Left ventricle myocardium inferior (tissue), 1 donor: ENCODE data around the gene GTF2F2. TPM values are rescaled to one million over a fixed set of nuclear protein-coding genes. Genes with fewer than 3 reads are reported as not detected.

ENCODE experiments used
- DNase-seq: peaks from one replicate; pipeline ENCODE4 v3.0.0-alpha.2; 2020
- H3K27ac ChIP-seq: fragments of 200-600 bp; replicated peaks from 2 replicates; pipeline ENCODE4 v1.8.0; 2021
- H3K27me3 ChIP-seq: fragments of 200-600 bp; 2 replicates; pipeline ENCODE4 v1.8.0; 2021; ENCODE audit warnings: low read depth
- H3K36me3 ChIP-seq: fragments of 200-600 bp; 2 replicates; pipeline ENCODE4 v1.8.0; 2021
- H3K4me1 ChIP-seq: fragments of 200-600 bp; 2 replicates; pipeline ENCODE4 v1.8.0; 2021
- H3K4me3 ChIP-seq: fragments of 200-600 bp; 2 replicates; pipeline ENCODE4 v1.8.0; 2021; ENCODE audit warnings: mild to moderate bottlenecking, moderate library complexity
- H3K9me3 ChIP-seq: fragments of 200-600 bp; replicated peaks from 2 replicates; pipeline ENCODE4 v1.8.0; 2021
- intact Hi-C: fragments of 100-400 bp; cut with micrococcal nuclease; formaldehyde crosslinking; loops from one replicate; pipeline ENCODE4 v1.11.0; 2022
- total RNA-seq: library from RNA; stranded (reverse); fragmentation: NEBNext Ultra II Directional; extraction: Animal tissue kit (Norgen Biotek cat#: 25700); gene quantifications from one replicate; pipeline ENCODE4 v1.2.1, GENCODE V29; 2021
- TF ChIP-seq, protein P1 (sequence below): fragments of 200-600 bp; IDR thresholded peaks from 2 replicates; pipeline ENCODE4 v1.8.0; 2021; ENCODE audit warnings: antibody characterized with exemption, mild to moderate bottlenecking, borderline replicate concordance
- donor health status: DM: no; HTN: yes; CAD: no; lungs with severe emphysema.

GTF2F2 gene
- total RNA-seq, 1 donor from 2014 or later, result 23.1 TPM

DNA sequence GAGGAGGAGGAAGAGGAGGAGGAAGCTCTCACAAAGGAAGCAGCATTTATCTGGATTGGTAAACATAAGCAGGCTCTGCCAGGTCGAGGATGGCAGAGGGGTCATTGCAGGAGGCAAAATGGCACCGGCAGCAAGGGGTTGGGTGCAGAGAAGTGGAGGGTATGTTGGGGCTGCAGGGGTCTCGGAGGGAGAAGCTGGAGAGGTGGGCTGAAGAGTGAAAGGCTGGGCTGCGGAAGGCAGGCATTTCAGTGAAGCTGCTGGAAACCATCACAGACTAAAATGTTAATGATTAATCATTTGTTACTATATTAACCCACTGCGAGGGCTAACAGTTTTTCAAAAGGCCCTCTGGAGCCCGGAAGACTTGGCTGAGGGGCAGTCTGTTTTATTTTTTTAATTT lies 196.0 kb downstream of the GTF2F2 start:
- Histone ChIP-seq H3K27me3 (no peaks in the 10 kb centered on the region), H3K4me1 (peaks cover 14% of the 10 kb centered on the region), H3K4me3 (no peak overlapping the region), H3K9me3 (no peaks in the 10 kb centered on the region), H3K27ac (no peak overlapping the region), H3K36me3 (no peaks in the 10 kb centered on the region)
- TF ChIP-seq, protein P1, sequence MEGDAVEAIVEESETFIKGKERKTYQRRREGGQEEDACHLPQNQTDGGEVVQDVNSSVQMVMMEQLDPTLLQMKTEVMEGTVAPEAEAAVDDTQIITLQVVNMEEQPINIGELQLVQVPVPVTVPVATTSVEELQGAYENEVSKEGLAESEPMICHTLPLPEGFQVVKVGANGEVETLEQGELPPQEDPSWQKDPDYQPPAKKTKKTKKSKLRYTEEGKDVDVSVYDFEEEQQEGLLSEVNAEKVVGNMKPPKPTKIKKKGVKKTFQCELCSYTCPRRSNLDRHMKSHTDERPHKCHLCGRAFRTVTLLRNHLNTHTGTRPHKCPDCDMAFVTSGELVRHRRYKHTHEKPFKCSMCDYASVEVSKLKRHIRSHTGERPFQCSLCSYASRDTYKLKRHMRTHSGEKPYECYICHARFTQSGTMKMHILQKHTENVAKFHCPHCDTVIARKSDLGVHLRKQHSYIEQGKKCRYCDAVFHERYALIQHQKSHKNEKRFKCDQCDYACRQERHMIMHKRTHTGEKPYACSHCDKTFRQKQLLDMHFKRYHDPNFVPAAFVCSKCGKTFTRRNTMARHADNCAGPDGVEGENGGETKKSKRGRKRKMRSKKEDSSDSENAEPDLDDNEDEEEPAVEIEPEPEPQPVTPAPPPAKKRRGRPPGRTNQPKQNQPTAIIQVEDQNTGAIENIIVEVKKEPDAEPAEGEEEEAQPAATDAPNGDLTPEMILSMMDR, result no peak
- DNase-seq, result no peak
- intact Hi-C loops, result no loop called here

GRCh38 chr13:45316996-45317395 lies 196.7 kb downstream of the GTF2F2 start:
- Histone ChIP-seq H3K36me3 (no peaks in the 10 kb centered on the region), H3K4me3 (no peak overlapping the region), H3K27ac (no peak overlapping the region), H3K27me3 (no peaks in the 10 kb centered on the region), H3K9me3 (no peaks in the 10 kb centered on the region), H3K4me1 (peaks cover 8% of the 10 kb centered on the region)
- DNase-seq, result no peak
- intact Hi-C loops, result no loop called here
- TF ChIP-seq, protein P1, result no peak

DNA sequence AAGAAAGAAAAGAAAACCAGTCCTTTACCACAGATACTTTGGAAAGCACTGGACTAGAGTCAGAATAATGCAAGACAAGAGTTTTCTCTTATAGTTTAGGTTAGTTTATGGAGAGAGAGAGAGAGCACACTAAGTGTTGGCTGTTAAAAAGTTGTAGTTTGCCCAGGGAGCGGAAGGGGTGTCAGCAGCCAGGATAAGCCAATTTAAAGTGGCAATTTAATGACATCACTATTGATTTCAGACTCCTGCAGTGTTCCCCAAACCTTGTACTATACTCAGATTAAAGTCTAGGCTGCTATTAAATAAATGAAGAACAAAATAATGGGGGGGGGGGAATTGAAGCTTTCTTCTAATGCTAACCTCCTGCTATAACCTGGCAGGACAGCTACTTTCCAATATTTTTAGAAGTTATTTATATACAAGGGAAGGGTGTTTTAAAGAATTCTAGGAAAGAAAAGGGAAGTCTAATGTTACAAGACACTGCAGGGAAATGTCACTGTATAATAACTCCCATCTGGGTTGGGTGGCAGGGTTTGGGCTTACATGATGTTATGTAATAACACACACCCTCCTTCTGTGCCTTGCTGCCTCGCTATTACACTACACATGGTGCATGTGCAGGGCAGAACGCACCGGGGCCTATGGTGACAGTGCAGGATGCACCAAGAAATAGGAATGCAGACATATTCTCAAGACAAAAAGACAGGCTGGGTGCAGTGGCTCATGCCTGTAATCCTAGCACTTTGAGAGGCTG lies 200.7 kb downstream of the GTF2F2 start:
- Histone ChIP-seq H3K27me3 (no peaks in the 10 kb centered on the region), H3K9me3 (no peaks in the 10 kb centered on the region), H3K4me3 (no peak overlapping the region), H3K4me1 (peaks cover 21% of the 10 kb centered on the region), H3K27ac (no peak overlapping the region), H3K36me3 (no peaks in the 10 kb centered on the region)
- TF ChIP-seq, protein P1, result no peak
- intact Hi-C loops, result no loop called here
- no peak for DNase-seq

GRCh38 chr13:45325806-45326205 lies 205.5 kb downstream of the GTF2F2 start:
- peak; percentile 65 for DNase-seq
- Histone ChIP-seq H3K36me3 (no peaks in the 10 kb centered on the region), H3K27ac (peak overlapping the region; percentile 85), H3K4me1 (peaks cover 62% of the 10 kb centered on the region), H3K4me3 (no peak overlapping the region), H3K27me3 (no peaks in the 10 kb centered on the region), H3K9me3 (no peaks in the 10 kb centered on the region)
- TF ChIP-seq, protein P1, result no peak
- intact Hi-C loops, result no loop called here

DNA sequence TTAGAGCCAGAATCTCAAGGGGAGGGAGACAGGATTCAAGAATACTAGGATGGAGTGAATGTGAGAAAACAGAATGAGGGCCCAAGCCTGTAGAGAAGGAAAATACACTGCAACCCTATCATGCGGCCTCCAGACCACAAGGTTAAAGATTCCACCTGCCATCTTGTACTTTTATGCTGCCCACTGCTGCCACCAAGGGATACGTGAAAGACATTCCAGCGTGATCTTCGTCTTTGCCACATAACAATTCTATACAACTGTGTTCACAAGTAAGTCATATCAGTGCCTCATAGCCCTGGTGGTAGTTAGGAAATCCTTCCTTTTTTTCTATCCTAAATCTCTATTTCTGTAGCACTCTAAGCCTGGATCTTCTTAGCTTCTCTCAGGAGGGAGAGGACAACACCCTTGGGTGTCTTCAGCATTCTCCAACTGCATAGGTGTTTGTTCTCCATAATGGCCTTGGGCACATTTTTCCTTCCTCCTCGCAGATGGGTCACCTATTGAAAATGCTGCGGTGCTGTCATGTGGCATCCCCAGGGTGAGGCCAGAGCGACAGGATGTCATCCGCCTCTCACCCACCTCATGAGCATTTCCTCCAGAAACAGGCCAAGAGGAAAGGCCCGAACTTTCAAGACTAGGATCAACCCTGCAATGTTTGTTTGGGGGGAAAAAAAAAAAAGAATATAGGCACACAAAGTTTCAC lies 207.1 kb downstream of the GTF2F2 start:
- Histone ChIP-seq H3K27me3 (no peaks in the 10 kb centered on the region), H3K4me1 (peaks cover 78% of the 10 kb centered on the region), H3K9me3 (no peaks in the 10 kb centered on the region), H3K36me3 (no peaks in the 10 kb centered on the region), H3K4me3 (no peak overlapping the region), H3K27ac (peak overlapping the region; percentile 85)
- no peak for DNase-seq
- TF ChIP-seq, protein P1, result no peak
- intact Hi-C loops, result no loop called here
